ENCODE results near the gene TMEM132C.

TMEM132C gene

DNA sequence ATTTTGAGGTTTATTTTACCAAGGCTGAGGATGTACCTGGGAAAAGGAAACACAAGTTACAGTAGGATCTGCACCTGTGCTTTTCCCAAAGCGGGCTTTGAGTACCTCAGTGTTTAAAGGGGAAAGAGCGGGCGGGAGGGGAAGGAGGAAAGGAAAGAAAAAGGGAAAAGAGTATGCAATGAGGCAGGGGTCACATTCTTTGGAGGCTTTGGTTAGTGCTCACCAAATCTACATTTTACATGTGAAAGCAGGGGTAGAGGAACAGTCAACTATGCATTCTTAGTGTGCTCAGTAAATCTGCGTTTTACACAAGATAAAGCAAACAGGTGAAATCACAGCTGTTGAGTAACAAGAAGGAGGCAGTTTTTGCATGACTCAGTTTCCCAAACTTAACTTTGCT lies 242.2 kb downstream of the TMEM132C start:
- DNase-seq: no peak

DNA sequence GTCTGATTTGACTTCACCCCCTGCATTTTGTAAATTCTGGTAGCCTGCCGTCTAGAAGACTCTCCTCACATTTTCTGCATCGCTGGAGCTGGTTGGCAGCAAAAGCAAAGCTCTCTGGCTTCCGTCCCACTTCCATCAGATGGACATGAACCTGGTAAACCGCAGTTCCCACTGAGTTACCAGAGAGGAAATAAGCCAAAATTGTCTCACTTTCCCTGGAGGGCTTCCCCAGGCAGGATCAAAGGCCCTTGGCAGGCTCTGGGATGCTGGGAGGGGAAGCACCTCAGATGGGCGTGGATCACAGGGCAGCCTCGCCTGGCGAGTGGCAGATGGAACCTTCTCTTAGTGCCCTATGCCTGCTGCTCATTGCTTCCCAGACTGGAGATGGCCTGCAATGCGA lies 243.5 kb downstream of the TMEM132C start:
- DNase-seq: no peak

DNA sequence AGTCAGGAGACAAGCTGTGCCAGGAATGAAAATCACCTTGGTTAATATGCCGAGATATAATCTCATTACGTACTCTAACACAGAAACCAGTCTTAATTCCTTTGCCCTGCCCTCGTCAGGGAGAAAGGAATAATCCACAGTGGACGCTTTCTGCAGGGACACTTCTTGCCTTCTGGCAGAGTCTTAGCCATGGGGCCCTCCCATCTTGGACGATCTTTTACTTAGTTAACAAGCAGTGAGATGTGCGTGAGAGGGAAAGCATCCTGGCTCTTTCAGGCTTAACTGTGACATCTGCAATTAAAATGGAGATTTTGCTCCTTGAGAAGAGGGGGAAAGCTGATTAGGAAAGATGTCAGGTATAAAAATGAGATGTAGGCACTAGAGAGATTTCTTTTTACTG lies 246.4 kb downstream of the TMEM132C start:
- no peak for DNase-seq

DNA sequence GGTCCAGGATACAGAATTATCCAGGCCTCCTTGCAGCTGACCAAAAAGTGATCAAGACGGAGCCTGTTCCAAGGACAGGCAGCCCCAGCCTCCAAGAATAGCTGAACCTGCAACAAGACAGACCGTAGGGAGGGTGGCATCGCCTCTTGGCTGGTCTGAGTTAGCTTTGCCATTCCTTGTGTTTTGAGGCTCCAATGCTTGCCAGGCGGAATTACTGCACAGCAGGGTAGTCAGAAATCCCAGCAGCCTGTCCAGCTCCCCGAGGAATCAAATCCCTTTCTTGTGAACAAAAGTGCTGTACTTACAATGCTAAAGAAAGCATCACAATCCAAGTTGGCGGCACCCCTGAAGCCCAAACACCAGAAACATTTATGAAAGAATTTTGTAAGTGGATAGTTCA lies 246.9 kb downstream of the TMEM132C start:
- no peak for DNase-seq

DNA sequence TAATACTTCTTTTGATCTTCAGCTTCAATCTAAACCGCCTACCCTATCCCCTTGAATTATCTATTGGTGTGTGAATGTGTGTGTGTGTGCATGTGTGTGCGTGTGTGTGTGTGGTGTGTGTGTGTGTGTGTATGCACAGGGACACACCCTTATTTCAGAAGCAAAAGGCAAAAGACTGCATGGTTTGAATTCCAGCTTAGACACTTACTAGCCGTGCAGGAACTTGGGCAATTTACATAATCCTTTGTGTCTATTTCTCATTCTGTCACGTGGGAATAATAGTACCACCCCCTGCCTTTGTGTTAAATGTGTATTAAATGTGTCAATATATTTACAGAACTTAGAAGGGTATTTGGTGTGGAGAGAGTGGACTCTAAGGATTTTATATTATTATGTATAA lies 251.7 kb downstream of the TMEM132C start:
- DNase-seq: no peak

DNA sequence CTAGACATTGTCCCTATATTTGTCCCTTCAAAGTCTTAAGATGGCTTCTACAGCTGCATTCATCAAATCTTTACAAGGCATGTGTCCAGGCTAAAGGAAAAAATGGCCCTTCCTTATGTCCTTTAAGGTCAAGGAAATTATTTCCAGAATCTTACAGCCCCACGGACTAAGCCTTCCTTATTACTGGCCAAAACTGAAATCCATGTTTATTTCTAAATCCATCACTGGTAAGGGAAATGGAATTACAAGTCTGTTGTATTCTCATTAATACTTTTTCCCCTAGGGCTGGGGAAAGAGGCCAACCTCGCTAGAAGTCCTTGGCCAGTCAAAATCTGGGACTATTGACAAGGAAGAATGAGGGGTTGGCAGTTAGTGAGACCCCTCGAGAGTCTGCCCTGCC lies 252.5 kb downstream of the TMEM132C start:
- DNase-seq: no peak

DNA sequence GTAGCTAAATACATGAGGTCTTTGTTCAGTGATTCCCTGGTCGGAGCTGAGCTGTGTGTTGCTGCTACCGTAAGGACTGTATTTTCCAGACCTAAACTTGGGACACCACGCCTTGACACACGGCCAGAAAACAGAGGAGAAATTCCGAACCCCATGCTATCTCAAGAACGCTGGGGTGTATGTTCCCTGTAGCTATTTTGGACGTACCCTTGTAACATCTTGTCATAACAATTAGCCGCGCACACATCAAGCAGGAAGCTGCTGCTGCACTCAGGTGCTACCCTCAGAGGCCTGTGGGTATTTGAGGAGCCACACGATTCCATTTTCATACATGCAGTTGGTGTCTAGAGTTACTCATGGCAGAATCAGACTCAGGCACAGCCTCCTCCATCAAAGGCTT lies 255.0 kb downstream of the TMEM132C start:
- DNase-seq: no peak

DNA sequence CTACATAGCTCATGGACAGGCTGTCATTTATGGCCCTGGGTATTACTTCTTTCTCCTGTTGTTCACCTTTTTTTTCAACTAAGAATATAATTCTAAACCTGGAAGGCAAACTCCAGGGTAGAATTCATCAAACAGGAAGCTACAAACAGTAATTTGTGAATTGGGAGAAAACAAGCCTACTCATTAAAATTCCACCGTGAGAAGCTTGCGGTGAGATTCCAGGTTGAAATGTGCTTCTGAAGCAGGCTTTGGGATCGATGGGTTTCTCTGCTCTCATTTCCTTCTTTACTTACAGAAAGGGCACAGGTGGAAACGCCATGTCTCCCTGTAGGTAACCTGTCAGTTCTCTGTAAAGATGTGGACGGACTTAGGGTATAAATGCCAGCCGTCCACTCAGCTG lies 257.5 kb downstream of the TMEM132C start:
- no peak for DNase-seq

DNA sequence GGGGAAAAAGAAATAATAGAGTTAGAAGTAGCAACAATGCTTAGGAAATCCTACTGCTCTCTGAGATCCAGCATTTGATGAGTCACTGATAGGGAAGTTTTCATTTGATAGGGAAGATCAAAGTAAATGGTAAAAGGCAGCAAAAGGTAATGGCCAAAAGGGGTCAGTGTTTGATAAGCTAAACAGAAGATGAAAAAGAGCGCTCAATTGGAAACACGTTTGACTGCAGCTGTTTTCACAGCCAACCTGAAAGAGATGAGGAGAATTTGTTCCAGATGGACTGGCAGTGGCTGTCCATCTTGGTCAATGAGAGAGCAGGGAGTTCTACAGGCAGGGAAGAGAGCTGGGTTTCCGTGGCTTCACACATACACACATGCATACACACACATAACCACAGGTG lies 264.2 kb downstream of the TMEM132C start:
- DNase-seq: no peak

DNA sequence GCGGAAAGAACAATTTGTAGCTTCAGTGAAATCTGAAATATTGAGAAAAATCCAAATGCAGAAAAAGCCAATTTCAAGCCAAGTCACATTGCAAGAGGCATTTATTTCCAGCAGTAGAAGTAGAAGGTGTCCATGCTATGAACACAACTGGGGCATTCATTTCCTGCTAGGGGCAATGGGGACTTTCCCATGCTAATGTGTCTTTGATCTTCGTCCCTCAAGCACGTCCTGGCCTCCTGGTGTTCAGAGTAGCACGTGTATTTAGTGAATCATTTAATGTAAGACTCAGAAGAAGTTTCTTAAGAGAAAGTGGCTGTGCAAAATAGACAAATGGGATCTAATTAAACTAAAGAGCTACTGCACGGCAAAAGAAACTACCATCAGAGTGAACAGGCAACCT lies 267.9 kb downstream of the TMEM132C start:
- DNase-seq: peak; percentile 5

DNA sequence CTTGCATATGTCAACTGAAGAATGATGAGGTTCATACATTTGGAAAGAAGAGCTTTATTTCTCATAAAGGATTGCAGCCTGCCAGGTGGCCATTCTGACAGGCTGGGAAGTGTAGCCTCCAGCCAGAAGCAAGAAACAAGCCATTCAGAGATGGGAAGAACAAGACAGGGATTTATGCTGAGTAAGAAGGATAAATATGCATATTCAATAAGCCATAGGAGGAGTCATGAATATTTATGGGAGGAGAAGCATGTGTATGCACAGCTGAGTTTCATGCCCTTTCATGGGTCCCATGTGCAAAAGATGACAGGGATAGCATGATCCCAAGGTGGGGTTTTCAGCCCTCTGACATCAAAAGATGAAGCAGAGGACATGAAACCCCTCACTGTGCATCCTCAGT lies 269.8 kb downstream of the TMEM132C start:
- DNase-seq: no peak

DNA sequence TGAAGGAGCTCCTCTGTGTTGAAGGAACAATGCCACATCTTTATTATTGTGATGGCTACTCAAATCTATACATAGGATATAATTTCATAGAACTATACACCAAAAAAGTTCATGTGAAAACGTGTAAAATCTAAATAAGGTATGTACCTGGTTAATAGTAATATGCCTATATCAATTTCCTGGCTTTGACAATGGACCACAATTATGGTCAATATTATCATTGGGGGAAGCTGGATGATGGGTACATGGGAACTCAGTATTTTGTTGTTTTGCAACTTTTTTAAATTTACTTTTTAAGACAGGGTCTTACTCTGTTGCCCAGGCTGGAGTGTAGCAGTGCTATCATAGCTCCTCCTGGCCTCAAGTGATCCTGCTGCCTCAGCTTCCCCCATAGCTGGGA lies 270.7 kb downstream of the TMEM132C start:
- DNase-seq: no peak

DNA sequence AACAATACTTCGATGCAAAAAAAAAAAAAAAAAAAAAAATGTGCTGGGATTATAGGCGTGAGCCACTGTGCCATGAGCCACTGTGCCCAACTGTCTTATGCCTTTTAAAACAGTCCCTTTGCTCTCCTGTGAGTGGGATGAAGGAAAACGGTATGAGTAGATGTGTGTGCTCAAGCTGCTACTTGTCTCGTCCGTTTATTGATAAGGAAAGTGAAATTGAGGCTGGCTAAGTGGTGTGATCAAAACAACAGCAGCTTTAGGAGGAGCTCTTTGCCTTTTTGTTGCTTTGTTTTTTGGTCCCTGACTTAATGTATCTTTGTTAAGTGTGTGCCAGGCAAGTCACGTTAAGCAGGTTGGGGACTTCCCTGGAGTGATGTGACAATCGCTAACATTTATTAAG lies 275.9 kb downstream of the TMEM132C start:
- DNase-seq: peak; percentile 18

DNA sequence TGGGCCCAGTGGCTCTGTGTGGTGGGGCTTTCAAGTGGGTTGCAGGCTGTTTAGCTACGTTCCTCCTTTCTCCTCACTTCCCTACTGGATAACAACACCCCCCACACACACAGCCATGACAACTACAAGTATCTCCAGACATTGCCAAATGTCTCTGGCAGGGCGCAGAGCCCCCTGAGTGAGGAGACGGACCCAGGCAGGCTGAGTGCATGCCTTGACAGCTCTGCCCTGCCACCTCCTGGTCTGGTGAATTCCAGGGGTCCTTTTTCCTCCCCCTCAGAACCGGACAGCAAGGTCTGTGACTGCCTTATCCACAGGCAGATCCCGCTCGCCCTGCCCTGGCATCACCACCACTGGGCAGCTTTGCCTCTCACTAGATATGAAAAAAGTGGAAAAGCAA lies 276.5 kb downstream of the TMEM132C start:
- no peak for DNase-seq

DNA sequence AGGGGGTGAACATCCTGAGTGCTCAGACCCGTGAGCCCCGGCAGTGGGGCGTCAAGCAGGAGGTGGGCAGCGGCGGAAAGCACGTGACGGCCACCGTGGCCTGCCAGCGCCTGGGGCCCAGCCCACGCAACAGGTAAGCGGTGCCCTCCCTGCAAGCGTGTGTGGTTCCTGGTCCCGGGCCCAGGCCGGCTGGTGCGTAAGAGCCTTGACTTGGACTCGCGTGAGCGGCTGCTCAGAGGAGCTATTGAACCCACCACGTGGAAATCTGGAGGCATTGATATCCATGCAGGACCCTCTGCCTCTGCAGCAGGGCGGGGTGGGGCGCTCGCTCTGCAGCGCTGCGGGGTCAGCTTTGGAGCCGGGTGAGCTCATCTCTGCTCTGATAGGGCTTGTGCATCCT lies 277.0 kb downstream of the TMEM132C start:
- no peak for DNase-seq

DNA sequence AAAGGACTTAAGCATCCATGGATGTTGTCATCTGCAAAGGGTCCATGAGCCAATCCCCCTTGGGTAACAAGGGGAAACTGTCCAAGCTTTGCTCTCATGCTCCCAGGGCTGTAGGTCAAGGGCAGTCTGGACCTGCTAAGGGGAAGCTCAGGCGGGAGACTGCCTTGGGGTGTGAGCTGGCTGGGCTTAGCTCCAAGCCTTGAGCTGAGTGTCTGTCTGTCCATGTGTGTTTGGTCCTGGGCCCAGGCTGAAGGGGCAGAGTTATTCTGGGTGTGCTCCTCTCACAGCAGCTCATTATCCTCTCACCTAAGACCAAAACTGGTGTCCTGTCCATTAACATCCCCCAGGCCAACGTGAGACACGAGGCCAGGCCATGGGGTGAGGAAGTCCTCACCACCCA lies 282.0 kb downstream of the TMEM132C start:
- DNase-seq: no peak

DNA sequence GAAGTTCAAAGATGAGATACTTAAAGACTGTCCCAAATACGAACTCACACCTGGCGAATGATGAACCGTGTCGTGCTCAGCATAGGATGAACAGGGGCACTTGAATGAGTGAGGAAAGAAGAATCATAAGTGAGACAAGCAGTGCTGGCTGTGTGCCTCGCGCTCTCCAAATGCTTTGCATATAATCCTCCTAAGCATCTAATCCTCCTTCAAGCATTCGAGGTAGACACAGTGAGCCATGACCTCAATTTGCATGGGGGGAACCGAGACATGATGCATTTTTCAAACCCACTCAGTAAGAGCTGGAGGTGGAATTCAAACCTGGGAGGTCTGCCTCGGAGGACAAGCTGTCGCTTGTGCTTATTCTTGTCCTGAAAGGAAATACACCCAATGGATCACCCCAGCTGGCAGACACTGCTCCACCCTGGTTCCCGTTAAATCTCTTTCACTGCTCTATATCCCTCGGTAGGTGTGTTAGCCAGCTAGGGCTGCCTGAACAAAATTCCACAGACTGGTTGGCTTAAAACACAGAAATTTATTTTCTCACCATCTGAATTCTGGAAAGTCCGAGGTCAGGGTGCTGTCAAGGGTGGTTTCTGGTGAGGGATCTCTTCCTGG lies 282.7 kb downstream of the TMEM132C start:
- DNase-seq: no peak

DNA sequence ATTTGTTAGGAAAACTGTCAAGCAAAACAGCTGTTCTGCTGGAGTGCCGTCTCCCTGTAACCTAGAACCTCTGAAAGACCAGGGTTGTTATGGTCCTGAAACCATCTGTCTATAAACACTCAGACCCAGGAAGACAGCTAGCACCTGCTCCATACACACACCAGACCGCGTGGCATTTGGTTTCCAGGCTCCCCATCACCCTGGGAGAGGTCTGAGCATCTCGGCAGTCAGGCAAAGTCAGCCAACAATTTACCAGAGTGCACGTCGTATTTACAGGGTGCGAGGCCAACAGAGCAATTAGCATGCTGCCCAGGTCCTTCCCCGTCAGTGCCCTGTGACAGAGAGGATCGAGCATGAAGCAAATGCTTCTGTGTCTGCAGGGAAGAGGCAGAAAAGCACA lies 284.3 kb downstream of the TMEM132C start:
- no peak for DNase-seq

DNA sequence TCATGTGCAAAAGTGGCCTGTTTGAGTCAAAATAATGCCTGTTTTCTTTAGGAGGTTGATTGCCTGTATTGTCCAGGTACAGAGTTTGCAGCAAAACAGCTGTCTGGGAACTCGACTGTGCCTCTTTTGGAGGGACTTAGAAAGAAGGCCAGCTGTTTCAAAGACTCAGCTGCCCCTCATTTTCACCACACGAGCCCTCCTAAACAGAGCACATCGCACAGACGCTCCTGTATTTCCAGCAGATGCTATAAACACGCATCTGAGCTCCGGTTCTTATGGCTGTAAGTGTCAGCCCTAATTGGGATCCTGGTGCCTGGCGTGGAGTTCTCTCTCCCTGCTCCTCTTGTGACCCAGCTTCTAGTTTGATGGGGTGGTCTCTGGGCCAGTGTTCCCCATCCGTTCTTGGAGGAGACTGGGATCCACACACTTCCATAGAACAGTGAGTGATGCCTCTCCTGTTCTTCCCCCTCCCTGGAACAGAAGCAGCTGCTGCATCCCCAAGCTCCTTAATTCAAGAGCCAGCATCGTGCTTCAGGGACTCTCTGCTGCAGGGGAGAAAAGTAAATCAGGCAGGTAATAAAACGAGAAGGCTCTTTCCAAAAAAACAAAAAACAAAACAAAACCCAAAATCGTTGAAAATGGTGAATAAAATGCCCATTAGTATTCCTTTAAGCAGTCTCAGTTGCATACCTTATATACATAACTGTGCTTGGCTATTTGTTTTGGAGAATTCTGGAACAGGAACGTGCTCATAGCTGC lies 287.8 kb downstream of the TMEM132C start:
- no peak for DNase-seq

DNA sequence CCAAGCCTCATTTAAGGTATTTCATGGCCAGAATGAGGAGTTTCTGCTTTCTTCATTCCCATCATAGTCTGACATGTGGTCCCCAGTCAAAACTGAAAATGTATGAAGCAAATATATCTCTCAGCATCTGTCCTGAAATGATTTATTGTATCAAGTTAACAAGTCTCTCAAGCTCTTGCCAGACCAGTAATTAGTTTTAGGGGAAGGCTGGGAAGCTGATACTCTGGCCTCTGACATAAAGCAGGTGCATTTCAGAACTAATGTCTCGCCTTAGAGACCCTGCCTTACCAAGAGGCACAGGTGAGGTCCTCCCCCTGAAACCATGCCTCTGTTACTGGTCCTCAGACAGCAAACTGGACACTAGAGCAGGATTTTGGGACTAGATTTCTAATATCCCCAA lies 290.3 kb downstream of the TMEM132C start:
- no peak for DNase-seq

DNA sequence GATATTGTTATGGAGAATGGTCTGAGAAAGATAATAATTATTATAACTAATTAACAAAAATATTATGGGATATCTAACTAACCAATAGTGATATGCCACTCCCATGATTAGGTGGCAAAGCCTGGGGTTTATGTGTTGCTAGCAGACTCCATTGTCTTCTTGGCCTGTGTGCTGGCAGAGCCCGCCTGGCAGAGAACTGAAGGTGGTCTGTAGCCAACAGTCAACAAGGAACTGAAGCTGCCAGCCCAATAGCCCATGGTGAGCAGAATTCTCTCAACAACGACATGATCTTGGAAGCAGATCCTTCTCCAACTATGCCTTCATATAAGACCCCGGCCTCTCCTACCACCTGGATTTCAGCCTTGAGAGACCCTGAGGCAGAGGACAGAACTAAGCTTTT lies 298.0 kb downstream of the TMEM132C start:
- DNase-seq: no peak

DNA sequence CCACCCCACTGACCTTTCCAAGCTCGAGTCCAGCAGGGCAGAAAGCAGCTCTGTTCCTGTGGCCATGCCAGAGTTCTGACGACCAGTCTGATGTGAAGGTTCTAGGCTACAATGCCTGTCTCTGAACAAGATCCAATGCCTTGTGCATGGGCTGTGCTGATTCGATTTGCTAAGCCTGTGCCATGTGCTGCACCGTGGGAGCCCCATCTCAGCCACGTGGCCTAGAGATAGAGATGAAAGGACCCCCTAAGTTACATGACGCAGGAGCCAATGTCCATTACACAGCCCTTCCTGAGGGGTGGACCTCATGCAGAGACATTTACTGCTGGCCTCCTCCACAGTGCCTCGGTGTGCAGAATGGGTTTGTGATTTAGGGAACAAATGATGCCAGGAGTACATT lies 300.8 kb downstream of the TMEM132C start:
- no peak for DNase-seq

DNA sequence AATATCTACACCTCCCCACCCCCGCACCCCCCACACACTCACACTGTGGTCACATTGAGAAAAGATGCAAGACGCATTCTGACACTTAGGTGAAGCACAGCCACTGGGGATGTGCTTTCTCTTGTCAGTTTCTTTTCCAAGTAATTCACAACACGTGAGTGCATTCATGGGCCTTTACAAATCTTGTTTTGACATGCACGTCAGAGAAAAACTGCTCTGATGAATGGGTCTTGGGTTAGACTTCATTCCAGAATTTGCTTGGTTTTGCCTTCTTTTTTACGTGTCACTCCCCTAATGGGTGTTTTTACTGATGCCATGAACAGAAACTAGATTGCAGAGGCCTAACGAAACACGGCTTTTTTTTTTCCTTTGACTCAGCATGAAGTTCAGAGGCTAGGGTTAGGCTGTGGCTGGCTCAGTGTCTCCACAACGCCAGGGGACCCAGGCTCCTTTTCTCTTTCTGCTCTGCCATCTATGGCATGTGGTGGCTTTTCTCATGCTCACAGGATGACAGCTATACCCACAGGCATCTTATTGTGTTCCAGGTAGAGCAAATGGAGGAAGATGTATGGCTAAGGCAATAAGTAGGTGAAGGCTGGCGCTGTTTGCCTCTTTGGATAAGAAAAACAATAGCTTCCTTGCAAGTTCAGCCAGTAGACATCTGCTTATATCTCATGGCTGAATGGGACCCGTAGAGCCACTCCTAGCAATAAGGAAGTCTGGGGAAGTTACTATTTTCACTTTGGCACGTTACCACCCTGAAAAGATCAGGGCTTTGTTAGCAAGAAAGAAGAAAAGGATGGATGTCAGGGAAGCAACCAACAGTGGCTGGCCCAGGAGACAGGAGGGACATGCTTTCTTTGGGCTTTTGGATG lies 303.5 kb downstream of the TMEM132C start:
- peak; percentile 78 for DNase-seq
